ENCODE data around the gene OR2B6.
"Not testable (repeated sequence)": the region's sequence is repeated elsewhere in the genome, so short reads cannot be mapped to it uniquely, and the experiment has no call there.

OR2B6 gene

GRCh38 chr6:27956941-27957340 is at the start of gene OR2B6:
OR2B6 (plus strand) TSS chr6:27957241; CDS start chr6:27957241, 0 bp downstream.
- no peak for DNase-seq

- no peak for DNase-seq
Observed at GRCh38 chr6:27908017-27908416, 49.0 kb upstream of the OR2B6 start.

GRCh38 chr6:27911956-27912446 is 45.0 kb upstream of the OR2B6 start, which contains the start of gene OR2B2:
OR2B2 (minus strand) TSS chr6:27912396; CDS start chr6:27912319, 77 bp downstream.
- DNase-seq: no peak

GRCh38 chr6:27922949-27923348 is 34.1 kb upstream of the OR2B6 start:
- DNase-seq: no peak

- DNase-seq: no peak
Observed at GRCh38 chr6:27924179-27924578, 32.9 kb upstream of the OR2B6 start.

GRCh38 chr6:27928041-27928440 is 29.0 kb upstream of the OR2B6 start:
- DNase-seq: not testable (repeated sequence)

- DNase-seq: not testable (repeated sequence)
Observed at GRCh38 chr6:27929930-27930329, 27.1 kb upstream of the OR2B6 start.

GRCh38 chr6:27931209-27931608 is 25.8 kb upstream of the OR2B6 start:
- DNase-seq: no peak

- DNase-seq: no peak
Observed at GRCh38 chr6:27940766-27941165, 16.3 kb upstream of the OR2B6 start.

GRCh38 chr6:27943072-27943471 is 14.0 kb upstream of the OR2B6 start:
- DNase-seq: not testable (repeated sequence)

GRCh38 chr6:27948237-27948636 is 8.8 kb upstream of the OR2B6 start:
- no peak for DNase-seq

GRCh38 chr6:27951040-27951439 is 6.0 kb upstream of the OR2B6 start:
- DNase-seq: no peak

- DNase-seq: no peak
Observed at GRCh38 chr6:27957516-27957915, 475 bp downstream of the OR2B6 start.

GRCh38 chr6:27962506-27962905 is 5.5 kb downstream of the OR2B6 start:
- no peak for DNase-seq

GRCh38 chr6:27966044-27966443 is 9.0 kb downstream of the OR2B6 start:
- DNase-seq: no peak

- DNase-seq: no peak
Observed at GRCh38 chr6:27966816-27967426, 9.9 kb downstream of the OR2B6 start.

GRCh38 chr6:27970444-27970843 is 13.4 kb downstream of the OR2B6 start:
- no peak for DNase-seq

- DNase-seq: no peak
Observed at GRCh38 chr6:27972750-27973149, 15.7 kb downstream of the OR2B6 start.

- DNase-seq: no peak
Observed at GRCh38 chr6:27977387-27977786, 20.3 kb downstream of the OR2B6 start.

GRCh38 chr6:27978705-27979104 is 21.7 kb downstream of the OR2B6 start:
- no peak for DNase-seq

GRCh38 chr6:27980111-27980510 is 23.1 kb downstream of the OR2B6 start:
- no peak for DNase-seq

- no peak for DNase-seq
Observed at GRCh38 chr6:27986928-27987725, 30.1 kb downstream of the OR2B6 start.

- DNase-seq: no peak
Observed at GRCh38 chr6:27994616-27995015, 37.6 kb downstream of the OR2B6 start.

GRCh38 chr6:28000351-28001045 is 43.5 kb downstream of the OR2B6 start:
- no peak for DNase-seq

Data from activated CD8-positive, alpha-beta memory T cell treated with anti-CD3 and anti-CD28 coated beads for 24 hours (primary cell).